HL-60 (cell line): ENCODE measurements around the gene FGGY.

Experiments used
- DNase-seq, 2 experiments: peaks; one replicate each; pipeline ENCODE4 v3.0.0-alpha.2; 2010 to 2020; ENCODE audit warnings: low read depth in 1 of 2, low spot score in 1 of 2
- H3K27ac ChIP-seq: fragments of 250-450 bp; sonication (Bioruptor Pico); replicated peaks from 2 replicates; pipeline ENCODE4 v1.5.1; 2020; ENCODE audit warnings: mild to moderate bottlenecking, moderate library complexity
- H3K27me3 ChIP-seq: fragments of 250-450 bp; sonication (Bioruptor Pico); 2 replicates; pipeline ENCODE4 v1.5.1; 2021; ENCODE audit warnings: mild to moderate bottlenecking, moderate library complexity; ENCODE audit not compliant: insufficient read depth, poor library complexity, severe bottlenecking
- H3K4me3 ChIP-seq: replicated peaks from 2 replicates; pipeline ENCODE4 v1.5.1; 2011; ENCODE audit warnings: mild to moderate bottlenecking, control low read depth, low read length; ENCODE audit not compliant: insufficient read depth
- CTCF ChIP-seq: IDR thresholded peaks from one replicate; pipeline ENCODE4 v1.5.1; 2011; ENCODE audit warnings: low read length, control low read depth, inconsistent platforms; ENCODE audit not compliant: insufficient read depth
- GABPA ChIP-seq: IDR thresholded peaks from 2 replicates; pipeline ENCODE4 v1.6.1; 2012; ENCODE audit warnings: low read depth
- POLR2AphosphoS5 ChIP-seq: IDR thresholded peaks from 2 replicates; pipeline ENCODE4 v1.6.1; 2012; ENCODE audit warnings: low read depth
- REST ChIP-seq: IDR thresholded peaks from 2 replicates; pipeline ENCODE4 v1.6.1; 2012; ENCODE audit warnings: low read depth; ENCODE audit not compliant: insufficient replicate concordance
- SPI1 ChIP-seq: IDR thresholded peaks from 2 replicates; pipeline ENCODE4 v1.6.1; 2012; ENCODE audit warnings: low read depth, mild to moderate bottlenecking, borderline replicate concordance

Gene FGGY

GRCh38 chr1:59317780-59318179 lies 20.9 kb downstream of the FGGY start:
- Histone ChIP-seq H3K27me3 (no peaks in the 10 kb centered on the region), H3K4me3 (no peak overlapping the region), H3K27ac (no peak overlapping the region)
- DNase-seq = no peak
- no peak for TF ChIP-seq SPI1
- no peak for TF ChIP-seq GABPA
- no peak for TF ChIP-seq REST
- no peak for TF ChIP-seq POLR2AphosphoS5
- no peak for TF ChIP-seq CTCF

GRCh38 chr1:59318271-59318860 lies 21.5 kb downstream of the FGGY start:
- H3K27ac ChIP-seq = no peak overlapping the region
- H3K4me3 ChIP-seq = no peak overlapping the region
- DNase-seq = no peak
- no peaks in the 10 kb centered on the region for H3K27me3 ChIP-seq
- TF ChIP-seq GABPA (no peak), CTCF (no peak), POLR2AphosphoS5 (no peak), SPI1 (no peak), REST (no peak)

GRCh38 chr1:59322394-59322793 lies 25.5 kb downstream of the FGGY start:
- Histone ChIP-seq H3K27ac (no peak overlapping the region), H3K27me3 (no peaks in the 10 kb centered on the region), H3K4me3 (no peak overlapping the region)
- TF ChIP-seq REST (no peak), GABPA (no peak), POLR2AphosphoS5 (no peak), SPI1 (no peak)
- no peak for DNase-seq
